D341Med (cell line): Measurements from ENCODE around the gene UBASH3B.
"Not testable (repeated sequence)": the region's sequence is repeated elsewhere in the genome, so short reads cannot be mapped to it uniquely, and the experiment has no call there.

Source experiments
- DNase-seq: peaks from one replicate; pipeline ENCODE4 v3.0.0; 2012; ENCODE audit warnings: low spot score

Gene UBASH3B

DNA sequence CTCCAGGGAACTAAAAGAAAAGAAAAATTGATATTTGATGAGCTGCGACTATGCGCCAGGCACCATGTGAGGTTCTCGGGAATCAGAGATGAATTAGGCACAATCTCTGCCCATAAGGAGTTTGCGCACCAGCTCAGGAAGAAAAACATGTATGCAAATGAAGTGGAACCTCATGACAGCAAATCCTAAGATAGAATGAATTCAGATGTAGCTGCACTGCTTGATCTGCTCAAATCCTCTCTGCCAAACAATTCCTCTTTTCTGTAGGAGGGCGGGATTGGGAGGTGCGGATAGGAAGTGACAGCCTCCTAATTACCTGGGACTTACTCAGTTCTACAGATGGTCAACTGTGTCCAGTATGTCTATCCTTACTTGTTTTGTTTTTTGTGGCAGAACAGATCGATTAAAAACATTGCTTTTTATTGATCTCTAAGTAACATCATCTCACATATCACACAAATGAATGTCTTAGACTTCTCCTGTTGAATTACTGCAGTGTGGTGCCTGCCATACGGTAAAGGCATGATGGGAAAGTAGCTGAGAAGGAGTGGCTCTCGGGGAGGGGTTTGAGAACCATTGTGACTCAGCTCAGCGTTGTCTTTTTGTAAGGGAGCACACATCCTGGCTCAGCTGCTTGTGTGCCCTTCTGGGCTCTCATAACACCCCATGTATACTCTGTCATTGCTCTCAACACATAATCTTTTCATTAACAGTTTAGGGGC, 196.7 kb downstream of the UBASH3B start:
- DNase-seq, result no peak

DNA sequence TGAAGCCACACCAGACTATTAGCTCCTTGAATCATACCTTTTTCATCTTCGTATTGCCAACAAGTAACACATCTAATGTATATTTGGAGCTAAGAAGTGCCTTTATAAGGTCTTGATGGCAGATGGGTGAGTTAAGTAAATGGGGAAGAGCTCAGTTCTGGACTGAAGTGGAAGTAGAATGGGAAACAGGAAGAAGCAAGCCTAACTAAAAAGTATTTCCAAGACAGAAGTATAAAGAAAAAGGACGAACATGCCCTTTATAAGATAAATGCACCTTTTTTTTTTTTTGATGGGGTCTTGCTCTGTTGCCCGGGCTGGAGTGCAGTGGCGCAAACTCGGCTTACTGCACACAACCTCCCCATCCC, 197.3 kb downstream of the UBASH3B start:
- no peak for DNase-seq

DNA sequence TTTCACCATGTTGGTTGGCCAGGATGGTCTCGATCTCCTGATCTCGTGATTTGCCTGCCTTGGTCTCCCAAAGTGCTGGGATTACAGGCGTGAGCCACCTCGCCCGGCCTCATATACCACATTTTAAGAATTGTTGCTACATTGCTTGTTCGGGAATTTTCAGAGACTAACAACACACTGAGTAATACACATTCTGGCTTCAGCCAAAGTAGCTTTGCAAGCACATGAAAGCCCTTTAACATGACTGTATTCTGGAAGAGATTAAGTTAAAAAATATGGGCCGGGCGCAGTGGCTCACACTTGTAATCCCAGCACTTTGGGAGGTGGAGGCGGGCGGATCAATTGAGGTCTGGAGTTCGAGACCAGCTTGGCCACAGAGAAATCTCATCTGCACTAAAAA, 197.7 kb downstream of the UBASH3B start:
- DNase-seq, result no peak

DNA sequence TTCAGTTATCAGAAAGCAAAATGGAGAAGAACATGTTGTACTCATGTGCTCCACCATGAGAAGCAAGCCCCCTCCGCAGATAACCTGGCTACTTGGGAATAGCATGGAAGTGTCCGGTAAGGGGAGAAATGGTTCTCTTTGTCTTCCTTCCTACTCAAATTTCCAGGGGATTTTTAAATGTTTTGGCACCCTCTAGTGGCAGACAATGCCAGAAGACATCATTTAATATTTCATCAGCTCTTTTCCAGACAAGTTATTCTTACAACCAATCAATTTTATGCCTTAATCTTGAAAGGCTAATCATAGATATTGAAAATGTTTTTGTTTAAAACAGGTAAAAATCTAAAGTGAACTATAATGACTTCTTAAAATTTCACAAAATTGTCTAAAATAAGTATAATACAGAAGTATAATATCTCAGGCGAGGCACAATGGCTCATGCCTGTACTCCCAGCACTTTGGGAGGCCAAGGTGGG, 198.5 kb downstream of the UBASH3B start:
- DNase-seq, result peak; percentile 60

DNA sequence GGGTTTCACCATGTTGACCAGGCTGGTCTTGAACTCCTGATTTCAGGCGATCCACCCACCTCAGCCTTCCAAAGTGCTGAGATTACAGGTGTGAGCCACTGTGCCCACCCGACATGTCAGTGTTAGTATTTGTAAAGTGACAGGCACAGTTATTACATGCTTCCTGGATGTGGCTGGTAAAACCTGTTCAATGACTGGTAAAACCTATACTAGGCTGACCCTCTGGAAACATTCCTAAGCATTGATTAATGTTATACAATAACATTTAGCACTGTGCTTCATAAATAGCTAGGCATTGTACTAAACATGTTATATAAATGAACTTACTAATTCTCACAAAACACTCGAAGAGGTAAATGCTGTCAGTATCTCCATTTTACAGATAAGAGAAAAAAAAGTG, 206.1 kb downstream of the UBASH3B start:
- DNase-seq, result no peak

DNA sequence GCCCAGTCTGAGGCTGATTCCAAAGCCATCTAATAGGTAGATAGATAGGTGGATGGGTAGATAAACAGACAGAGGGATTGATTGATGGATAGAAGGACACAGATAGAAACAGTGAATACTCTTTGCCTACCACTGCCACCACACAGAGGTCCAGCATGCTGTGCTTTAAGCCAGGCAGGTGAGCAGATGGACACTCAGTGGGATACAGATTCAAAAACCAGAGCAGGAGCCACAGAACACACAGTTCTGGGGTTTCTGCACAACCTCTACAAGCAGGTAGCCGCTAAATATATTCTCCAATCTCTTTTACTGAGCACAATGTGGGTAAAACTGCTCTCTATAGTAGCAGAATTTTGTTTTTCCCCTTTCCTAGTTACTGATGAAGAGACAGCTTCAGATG, 206.6 kb downstream of the UBASH3B start:
- DNase-seq, result no peak

DNA sequence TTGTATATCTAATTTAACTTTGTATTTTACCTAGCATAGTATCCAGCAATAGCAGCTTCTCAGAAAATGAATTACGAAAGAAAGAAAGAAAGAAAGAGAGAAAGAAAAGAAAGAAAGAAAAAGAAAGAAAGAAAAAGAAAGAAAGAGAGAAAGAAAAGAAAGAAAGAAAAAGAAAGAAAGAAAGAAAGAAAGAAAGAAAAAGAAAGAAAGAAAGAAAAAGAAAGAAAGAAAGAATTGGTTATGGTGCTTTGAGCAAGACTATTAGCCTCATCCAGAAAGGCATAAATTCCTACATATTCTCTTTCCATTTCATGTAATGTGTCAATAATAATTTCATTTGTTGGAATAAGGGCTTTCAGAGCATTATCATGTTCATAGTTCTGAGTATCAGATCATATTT, 207.6 kb downstream of the UBASH3B start:
- DNase-seq, result not testable (repeated sequence)

DNA sequence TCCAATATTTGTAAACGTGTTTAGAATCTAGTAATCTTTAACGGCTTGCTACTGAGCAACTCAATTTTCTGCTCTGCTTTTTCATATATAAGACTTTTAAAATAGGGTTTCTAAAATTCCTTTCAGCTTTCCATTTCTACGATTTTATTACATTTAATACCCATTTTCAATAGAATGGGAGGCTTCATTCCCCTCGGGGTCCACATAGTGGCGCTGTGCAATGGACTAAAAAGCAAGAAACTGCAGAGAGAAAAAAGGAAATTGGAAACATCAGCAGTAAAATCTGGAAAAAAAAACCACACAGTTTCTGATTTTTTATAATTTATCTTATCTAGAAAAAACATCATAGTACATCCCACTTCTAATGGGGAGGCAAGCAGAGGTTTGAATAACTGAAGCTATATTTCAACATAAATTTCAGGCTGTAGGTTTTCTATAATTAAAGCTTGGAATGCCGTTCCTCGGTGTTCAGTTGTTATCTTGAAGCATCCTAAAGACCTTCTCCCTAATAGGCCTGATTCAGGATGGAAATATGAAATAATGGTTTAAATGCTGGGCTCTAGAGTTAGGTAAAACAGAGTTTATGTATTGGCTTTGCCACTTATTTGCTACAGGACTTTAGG, 208.3 kb downstream of the UBASH3B start:
- peak; percentile 39 for DNase-seq
